Stimulated activated CD4-positive, alpha-beta T cell treated with anti-CD3 and anti-CD28 coated beads, Interleukin-2, amount 100 ng/mL, for 24 hours (primary cell): Measurements from ENCODE around the gene KIF1A.
"Not testable (repeated sequence)": the region's sequence is repeated elsewhere in the genome, so short reads cannot be mapped to it uniquely, and the experiment has no call there.

Source experiments
- DNase-seq, 2 donors: peaks; one replicate each; pipeline ENCODE4 v3.0.0-alpha.2; 2020

KIF1A gene

GRCh38 chr2:240784629-240785423 lies 35.2 kb downstream of the KIF1A start:
- DNase-seq = no peak

- DNase-seq = no peak
These were observed 36.0 kb downstream of the KIF1A start for GRCh38 chr2:240783819-240784621.

- no peak for DNase-seq
These were observed 36.9 kb downstream of the KIF1A start for GRCh38 chr2:240782886-240783818.

- DNase-seq = no peak
These were observed 37.7 kb downstream of the KIF1A start for GRCh38 chr2:240782221-240782885.

GRCh38 chr2:240781471-240782220 lies 38.4 kb downstream of the KIF1A start:
- no peak for DNase-seq

GRCh38 chr2:240780023-240780700 lies 39.9 kb downstream of the KIF1A start:
- DNase-seq = no peak

GRCh38 chr2:240779250-240779832 lies 40.7 kb downstream of the KIF1A start:
- not testable (repeated sequence) for DNase-seq

- no peak for DNase-seq
These were observed 41.6 kb downstream of the KIF1A start for GRCh38 chr2:240778426-240778825.

GRCh38 chr2:240777456-240778212 lies 42.4 kb downstream of the KIF1A start:
- no peak for DNase-seq

- no peak for DNase-seq
These were observed 44.1 kb downstream of the KIF1A start for GRCh38 chr2:240775905-240776304.

- no peak for DNase-seq
These were observed 45.2 kb downstream of the KIF1A start for GRCh38 chr2:240774856-240775255.

GRCh38 chr2:240769096-240769495 lies 50.9 kb downstream of the KIF1A start:
- no peak for DNase-seq

GRCh38 chr2:240768216-240768615 lies 51.8 kb downstream of the KIF1A start:
- no peak for DNase-seq

GRCh38 chr2:240767341-240767740 lies 52.7 kb downstream of the KIF1A start:
- no peak for DNase-seq

- no peak for DNase-seq
These were observed 53.9 kb downstream of the KIF1A start for GRCh38 chr2:240766072-240766471.

GRCh38 chr2:240765007-240765406 lies 55.0 kb downstream of the KIF1A start:
- no peak for DNase-seq

GRCh38 chr2:240764605-240765004 lies 55.4 kb downstream of the KIF1A start:
- DNase-seq = no peak

- DNase-seq = no peak
These were observed 57.0 kb downstream of the KIF1A start for GRCh38 chr2:240762971-240763370.

GRCh38 chr2:240762249-240762648 lies 57.8 kb downstream of the KIF1A start:
- DNase-seq = no peak
